Ovary (tissue), 3 donors: Measurements from ENCODE around the gene RSL1D1.

ENCODE experiments used
- CTCF ChIP-seq, 3 donors: fragments of 450-650 bp in 2 of 3; fragments of 200-600 bp in 1 of 3; IDR thresholded peaks; one replicate each; pipeline versions ENCODE4 v1.5.1 to v1.8.0; 2016 to 2022; ENCODE audit warnings: antibody characterized with exemption in 3 of 3, mild to moderate bottlenecking in 1 of 3
- EP300 ChIP-seq: sonication (generic); formaldehyde crosslinking; IDR thresholded peaks from one replicate; pipeline ENCODE4 v1.6.1; 2017; ENCODE audit warnings: antibody characterized with exemption
- donor health status: DM: no; HTN: no; CAD: no.

DNA sequence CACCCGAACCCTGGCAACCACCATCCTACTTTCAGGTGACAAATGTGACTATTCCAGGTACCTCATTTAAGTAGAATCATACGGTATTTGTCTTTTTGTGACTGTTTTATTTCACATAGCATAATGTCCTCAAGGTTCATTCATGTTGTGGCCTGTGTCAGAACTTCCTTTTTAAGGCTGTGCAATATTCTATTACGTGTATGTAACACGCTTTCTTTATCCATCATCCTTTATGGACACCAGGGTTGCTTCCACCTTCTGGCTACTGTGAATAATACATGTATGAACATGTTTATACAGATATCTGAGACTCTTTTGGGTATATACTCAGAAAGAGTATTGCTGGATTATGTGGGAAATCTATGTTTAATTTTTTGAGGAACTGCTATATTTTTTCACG is 28.7 kb upstream of the RSL1D1 start:
- no peak for TF ChIP-seq EP300
- no peak for TF ChIP-seq CTCF (IDR thresholded peaks at IDR 0.05)
